DOHH2 (cell line): ENCODE results near the gene CFAP53.

ENCODE experiments used
- CTCF ChIP-seq: fragments of 200-600 bp; sonication (generic); IDR thresholded peaks from one replicate; pipeline ENCODE4 v1.5.1; 2014; ENCODE audit warnings: antibody characterized with exemption, mild to moderate bottlenecking, low read depth, low read length; ENCODE audit not compliant: poor library complexity, severe bottlenecking
- EZH2phosphoT487 ChIP-seq: fragments of 200-600 bp; sonication (generic); IDR thresholded peaks from 2 replicates; pipeline ENCODE4 v1.6.1; 2017; ENCODE audit warnings: borderline replicate concordance, mild to moderate bottlenecking, antibody characterized with exemption, low read length, moderate library complexity, mixed read lengths

- TF ChIP-seq CTCF (no peak), EZH2phosphoT487 (no peak)
Measured at GRCh38 chr18:50286391-50287027, 20.2 kb upstream of the CFAP53 start.
